K562 (cell line): ENCODE results near the gene CD300LB.

Experiments
- ATF4 ChIP-seq: fragments of 450-650 bp; formaldehyde crosslinking; IDR thresholded peaks from 2 replicates; pipeline ENCODE4 v1.4.0; 2022; ENCODE audit warnings: mild to moderate bottlenecking, moderate library complexity
- CREB1 ChIP-seq, 2 experiments: sonication (generic) in 1 of 2; formaldehyde crosslinking in 1 of 2; IDR thresholded peaks; 2 replicates each; pipeline versions ENCODE4 v1.6.1 to v1.8.0; 2012 to 2022; ENCODE audit warnings: inconsistent platforms in 1 of 2, mild to moderate bottlenecking in 1 of 2, missing genetic modification reagents in 1 of 2, moderate library complexity in 1 of 2
- MXI1 ChIP-seq: IDR thresholded peaks from 2 replicates; pipeline ENCODE4 v1.6.1; 2011; ENCODE audit warnings: low read depth, mild to moderate bottlenecking, improper control_type of control experiment, low read length
- NFE2L1 ChIP-seq: fragments of 450-650 bp; IDR thresholded peaks from 2 replicates; pipeline ENCODE4 v1.6.1; 2016; ENCODE audit warnings: missing genetic modification characterization, low read depth, mild to moderate bottlenecking, missing compliant biosample characterization, moderate library complexity, borderline replicate concordance
- REST ChIP-seq, 2 experiments: fragments of 450-650 bp; formaldehyde crosslinking in 1 of 2; IDR thresholded peaks; 2 replicates each; pipeline versions ENCODE4 v1.4.0 to v1.6.1; 2014 to 2020; ENCODE audit warnings: mild to moderate bottlenecking in 2 of 2, borderline replicate concordance in 1 of 2, low read depth in 1 of 2
- SMAD1 ChIP-seq: fragments of 150-350 bp; IDR thresholded peaks from 2 replicates; pipeline ENCODE4 v1.6.1; 2014; ENCODE audit warnings: low read length, low read depth; ENCODE audit not compliant: partially characterized antibody
- SMARCE1 ChIP-seq: fragments of 450-650 bp; IDR thresholded peaks from 2 replicates; pipeline ENCODE4 v1.7.1; 2016; ENCODE audit warnings: mild to moderate bottlenecking
- SP1 ChIP-seq: sonication (generic); formaldehyde crosslinking; IDR thresholded peaks from 2 replicates; pipeline ENCODE4 v1.8.1; 2022; ENCODE audit warnings: mild to moderate bottlenecking, missing genetic modification reagents
- USF1 ChIP-seq: sonication (generic); formaldehyde crosslinking; IDR thresholded peaks from 2 replicates; pipeline ENCODE4 v1.9.0; 2022; ENCODE audit warnings: mild to moderate bottlenecking, missing genetic modification reagents
- ZBTB49 ChIP-seq: sonication (generic); formaldehyde crosslinking; IDR thresholded peaks from 2 replicates; pipeline ENCODE4 v1.8.0; 2022; ENCODE audit warnings: missing genetic modification reagents, mild to moderate bottlenecking, borderline replicate concordance
- ZSCAN32 ChIP-seq: fragments of 450-650 bp; formaldehyde crosslinking; IDR thresholded peaks from 2 replicates; pipeline ENCODE4 v1.4.0; 2020; ENCODE audit warnings: mild to moderate bottlenecking, moderate library complexity
- TF ChIP-seq, protein P1 (sequence below): sonication (generic); formaldehyde crosslinking; IDR thresholded peaks from 2 replicates; pipeline ENCODE4 v1.8.0; 2022; ENCODE audit warnings: mild to moderate bottlenecking, missing genetic modification reagents
- TF ChIP-seq, protein P2 (sequence below), 3 experiments: IDR thresholded peaks in 2 of 3; conservative IDR thresholded peaks in 1 of 3; 2 replicates each; pipeline ENCODE4 v1.5.1; 2011 to 2012; ENCODE audit warnings: low read length in 3 of 3, mild to moderate bottlenecking in 3 of 3, control low read depth in 2 of 3, improper control_type of control experiment in 1 of 3, inconsistent platforms in 1 of 3, low read depth in 1 of 3, mixed read lengths in 1 of 3, moderate library complexity in 1 of 3; ENCODE audit not compliant: insufficient read depth in 2 of 3
- TF ChIP-seq, protein P3 (sequence below): sonication (generic); formaldehyde crosslinking; IDR thresholded peaks from 2 replicates; pipeline ENCODE4 v1.8.1; 2023; ENCODE audit warnings: mild to moderate bottlenecking, missing genetic modification reagents

- TF ChIP-seq SMARCE1 (no peak), CREB1 (IDR thresholded peaks at IDR 0.05) (no peak), CREB1 (CRISPR knock-in tag; IDR thresholded peaks at IDR 0.05) (no peak), ATF4 (no peak), REST (IDR thresholded peaks at IDR 0.05; ENCODE audit: borderline replicate concordance) (no peak), REST (CRISPR knock-in tag; IDR thresholded peaks at IDR 0.05; ENCODE audit: low read depth) (no peak), ZSCAN32 (CRISPR knock-in tag) (no peak), MXI1 (no peak), USF1 (CRISPR knock-in tag) (no peak), ZBTB49 (CRISPR knock-in tag) (no peak), SP1 (CRISPR knock-in tag) (no peak), NFE2L1 (no peak), SMAD1 (no peak)
- TF ChIP-seq, protein P1, sequence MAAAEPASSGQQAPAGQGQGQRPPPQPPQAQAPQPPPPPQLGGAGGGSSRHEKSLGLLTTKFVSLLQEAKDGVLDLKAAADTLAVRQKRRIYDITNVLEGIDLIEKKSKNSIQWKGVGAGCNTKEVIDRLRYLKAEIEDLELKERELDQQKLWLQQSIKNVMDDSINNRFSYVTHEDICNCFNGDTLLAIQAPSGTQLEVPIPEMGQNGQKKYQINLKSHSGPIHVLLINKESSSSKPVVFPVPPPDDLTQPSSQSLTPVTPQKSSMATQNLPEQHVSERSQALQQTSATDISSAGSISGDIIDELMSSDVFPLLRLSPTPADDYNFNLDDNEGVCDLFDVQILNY (CRISPR knock-in tag): no peak
- TF ChIP-seq, protein P2, sequence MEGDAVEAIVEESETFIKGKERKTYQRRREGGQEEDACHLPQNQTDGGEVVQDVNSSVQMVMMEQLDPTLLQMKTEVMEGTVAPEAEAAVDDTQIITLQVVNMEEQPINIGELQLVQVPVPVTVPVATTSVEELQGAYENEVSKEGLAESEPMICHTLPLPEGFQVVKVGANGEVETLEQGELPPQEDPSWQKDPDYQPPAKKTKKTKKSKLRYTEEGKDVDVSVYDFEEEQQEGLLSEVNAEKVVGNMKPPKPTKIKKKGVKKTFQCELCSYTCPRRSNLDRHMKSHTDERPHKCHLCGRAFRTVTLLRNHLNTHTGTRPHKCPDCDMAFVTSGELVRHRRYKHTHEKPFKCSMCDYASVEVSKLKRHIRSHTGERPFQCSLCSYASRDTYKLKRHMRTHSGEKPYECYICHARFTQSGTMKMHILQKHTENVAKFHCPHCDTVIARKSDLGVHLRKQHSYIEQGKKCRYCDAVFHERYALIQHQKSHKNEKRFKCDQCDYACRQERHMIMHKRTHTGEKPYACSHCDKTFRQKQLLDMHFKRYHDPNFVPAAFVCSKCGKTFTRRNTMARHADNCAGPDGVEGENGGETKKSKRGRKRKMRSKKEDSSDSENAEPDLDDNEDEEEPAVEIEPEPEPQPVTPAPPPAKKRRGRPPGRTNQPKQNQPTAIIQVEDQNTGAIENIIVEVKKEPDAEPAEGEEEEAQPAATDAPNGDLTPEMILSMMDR (IDR thresholded peaks at IDR 0.05 in 2 of 3, conservative IDR thresholded peaks at IDR 0.05 in 1 of 3; ENCODE audit: insufficient read depth in 2 of 3, low read depth in 1 of 3, low read length in 3 of 3): no peak
- TF ChIP-seq, protein P3, sequence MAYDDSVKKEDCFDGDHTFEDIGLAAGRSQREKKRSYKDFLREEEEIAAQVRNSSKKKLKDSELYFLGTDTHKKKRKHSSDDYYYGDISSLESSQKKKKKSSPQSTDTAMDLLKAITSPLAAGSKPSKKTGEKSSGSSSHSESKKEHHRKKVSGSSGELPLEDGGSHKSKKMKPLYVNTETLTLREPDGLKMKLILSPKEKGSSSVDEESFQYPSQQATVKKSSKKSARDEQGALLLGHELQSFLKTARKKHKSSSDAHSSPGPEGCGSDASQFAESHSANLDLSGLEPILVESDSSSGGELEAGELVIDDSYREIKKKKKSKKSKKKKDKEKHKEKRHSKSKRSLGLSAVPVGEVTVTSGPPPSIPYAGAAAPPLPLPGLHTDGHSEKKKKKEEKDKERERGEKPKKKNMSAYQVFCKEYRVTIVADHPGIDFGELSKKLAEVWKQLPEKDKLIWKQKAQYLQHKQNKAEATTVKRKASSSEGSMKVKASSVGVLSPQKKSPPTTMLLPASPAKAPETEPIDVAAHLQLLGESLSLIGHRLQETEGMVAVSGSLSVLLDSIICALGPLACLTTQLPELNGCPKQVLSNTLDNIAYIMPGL (CRISPR knock-in tag): no peak
Measured at GRCh38 chr17:74555427-74555940, 24.2 kb upstream of the CD300LB start.
